A673 (cell line): ENCODE measurements around the gene TRIM25. TPM values are rescaled to one million over a fixed set of nuclear protein-coding genes. Genes with fewer than 3 reads are reported as not detected.

Experiments used
- BruUV-seq: library from RNA; stranded (reverse); fragments of 400-500 nt; replicated peaks from 2 replicates; lab custom pipeline; 2021; lab: Mats Ljungman, UMichigan
- CTCF ChIA-PET: fragments of 300-600 bp; sonication (Branson Sonifier 250); formaldehyde crosslinking; loops from one replicate; lab custom pipeline; 2022; ENCODE audit warnings: antibody characterized with exemption; lab: Charles Lee
- POLR2A ChIA-PET: fragments of 300-600 bp; sonication (Branson Sonifier 250); formaldehyde crosslinking; loops from one replicate; lab custom pipeline; 2022; ENCODE audit warnings: antibody characterized with exemption; ENCODE audit not compliant: low non-redundant PET; lab: Charles Lee
- DNase-seq: peaks from one replicate; pipeline ENCODE4 v3.0.0-alpha.2; 2015; ENCODE audit warnings: low spot score
- H3K27ac ChIP-seq: fragments of 200-600 bp; sonication (generic); 2 replicates; pipeline ENCODE4 v1.5.1; 2016; ENCODE audit warnings: mixed run types, low read depth, mild to moderate bottlenecking, mixed read lengths, antibody characterized with exemption, low read length; ENCODE audit not compliant: poor library complexity, severe bottlenecking
- H3K27me3 ChIP-seq: fragments of 200-600 bp; sonication (generic); replicated peaks from 2 replicates; pipeline ENCODE4 v1.6.1; 2017; ENCODE audit warnings: mixed run types, low read depth, mild to moderate bottlenecking, mixed read lengths, antibody characterized with exemption, low read length; ENCODE audit not compliant: insufficient read depth, poor library complexity
- H3K36me3 ChIP-seq: fragments of 200-600 bp; sonication (generic); 2 replicates; pipeline ENCODE4 v1.6.1; 2016; ENCODE audit warnings: mixed run types, mild to moderate bottlenecking, mixed read lengths, antibody characterized with exemption, low read length; ENCODE audit not compliant: insufficient read depth, poor library complexity, severe bottlenecking
- H3K4me1 ChIP-seq: fragments of 200-600 bp; sonication (generic); 2 replicates; pipeline ENCODE4 v1.6.1; 2017; ENCODE audit warnings: mixed run types, mild to moderate bottlenecking, mixed read lengths, antibody characterized with exemption, low read length; ENCODE audit not compliant: insufficient read depth, poor library complexity, severe bottlenecking
- H3K4me3 ChIP-seq: fragments of 200-600 bp; sonication (generic); 2 replicates; pipeline ENCODE4 v1.5.1; 2016; ENCODE audit warnings: low read depth, mixed run types, mild to moderate bottlenecking, mixed read lengths, low read length; ENCODE audit not compliant: poor library complexity, severe bottlenecking
- H3K9me3 ChIP-seq: fragments of 200-600 bp; sonication (generic); 2 replicates; pipeline ENCODE4 v1.6.1; 2016; ENCODE audit warnings: mixed run types, low read depth, mild to moderate bottlenecking, mixed read lengths, antibody characterized with exemption, low read length; ENCODE audit not compliant: poor library complexity, severe bottlenecking
- EZH2 ChIP-seq: fragments of 200-600 bp; sonication (generic); IDR thresholded peaks from 2 replicates; pipeline ENCODE4 v1.6.1; 2017; ENCODE audit warnings: borderline replicate concordance, low read depth, mild to moderate bottlenecking, mixed read lengths, antibody characterized with exemption, low read length; ENCODE audit not compliant: poor library complexity, severe bottlenecking
- intact Hi-C: fragments of 100-400 bp; cut with micrococcal nuclease; formaldehyde crosslinking; loops from one replicate; pipeline ENCODE4 v1.10.0; 2022; ENCODE audit not compliant: unreplicated experiment
- total RNA-seq: library from RNA; stranded (reverse); gene quantifications from 2 replicates; pipeline ENCODE4 v1.2.3, GENCODE V29; 2021
- TF ChIP-seq, protein P1 (sequence below): fragments of 300-800, 200-600 bp; sonication (generic); conservative IDR thresholded peaks from 2 replicates; pipeline ENCODE4 v1.5.1; 2017; ENCODE audit warnings: low read depth, mild to moderate bottlenecking, antibody characterized with exemption, low read length, moderate library complexity, mixed read lengths

TRIM25 gene
- total RNA-seq, 1 experiment from 2014 or later = 58.0 TPM

DNA sequence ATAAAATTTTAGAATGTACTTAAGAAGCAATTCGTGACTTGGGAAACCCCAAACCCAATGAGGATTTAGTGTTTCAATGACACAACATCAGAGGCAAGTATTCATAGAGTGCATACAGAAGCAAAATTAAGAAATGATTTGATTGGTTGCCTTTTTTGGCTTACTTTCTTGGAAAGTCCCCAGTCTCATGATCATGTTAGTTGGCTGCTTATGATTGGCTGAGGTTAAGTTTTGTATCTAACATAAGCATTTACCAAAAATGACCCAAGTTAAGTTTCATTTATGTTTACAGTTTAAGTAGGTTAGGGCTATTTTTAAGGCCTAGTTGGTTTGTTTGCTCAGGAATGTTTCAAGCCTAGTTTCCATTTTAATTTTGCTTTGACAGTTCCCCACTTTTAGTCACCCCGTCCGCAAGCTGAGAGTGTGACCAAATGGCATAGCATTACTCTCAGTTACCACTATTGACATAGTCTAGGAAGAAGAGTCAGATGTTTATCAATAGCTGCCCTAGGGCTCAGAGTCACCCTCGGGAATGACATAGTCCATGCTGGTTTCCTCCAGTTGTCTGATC, 43.7 kb downstream of the TRIM25 start:
- Histone ChIP-seq H3K9me3 (no peaks in the 10 kb centered on the region), H3K27ac (no peak overlapping the region), H3K4me3 (no peak overlapping the region), H3K4me1 (no peaks in the 10 kb centered on the region), H3K27me3 (no peaks in the 10 kb centered on the region), H3K36me3 (no peaks in the 10 kb centered on the region)
- no peak for DNase-seq
- CTCF ChIA-PET = no interaction called here
- no TSS peak for BruUV-seq
- intact Hi-C loops = no loop called here
- POLR2A ChIA-PET = no interaction called here
- TF ChIP-seq, protein P1, sequence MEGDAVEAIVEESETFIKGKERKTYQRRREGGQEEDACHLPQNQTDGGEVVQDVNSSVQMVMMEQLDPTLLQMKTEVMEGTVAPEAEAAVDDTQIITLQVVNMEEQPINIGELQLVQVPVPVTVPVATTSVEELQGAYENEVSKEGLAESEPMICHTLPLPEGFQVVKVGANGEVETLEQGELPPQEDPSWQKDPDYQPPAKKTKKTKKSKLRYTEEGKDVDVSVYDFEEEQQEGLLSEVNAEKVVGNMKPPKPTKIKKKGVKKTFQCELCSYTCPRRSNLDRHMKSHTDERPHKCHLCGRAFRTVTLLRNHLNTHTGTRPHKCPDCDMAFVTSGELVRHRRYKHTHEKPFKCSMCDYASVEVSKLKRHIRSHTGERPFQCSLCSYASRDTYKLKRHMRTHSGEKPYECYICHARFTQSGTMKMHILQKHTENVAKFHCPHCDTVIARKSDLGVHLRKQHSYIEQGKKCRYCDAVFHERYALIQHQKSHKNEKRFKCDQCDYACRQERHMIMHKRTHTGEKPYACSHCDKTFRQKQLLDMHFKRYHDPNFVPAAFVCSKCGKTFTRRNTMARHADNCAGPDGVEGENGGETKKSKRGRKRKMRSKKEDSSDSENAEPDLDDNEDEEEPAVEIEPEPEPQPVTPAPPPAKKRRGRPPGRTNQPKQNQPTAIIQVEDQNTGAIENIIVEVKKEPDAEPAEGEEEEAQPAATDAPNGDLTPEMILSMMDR = no peak
- TF ChIP-seq EZH2 = no peak

DNA sequence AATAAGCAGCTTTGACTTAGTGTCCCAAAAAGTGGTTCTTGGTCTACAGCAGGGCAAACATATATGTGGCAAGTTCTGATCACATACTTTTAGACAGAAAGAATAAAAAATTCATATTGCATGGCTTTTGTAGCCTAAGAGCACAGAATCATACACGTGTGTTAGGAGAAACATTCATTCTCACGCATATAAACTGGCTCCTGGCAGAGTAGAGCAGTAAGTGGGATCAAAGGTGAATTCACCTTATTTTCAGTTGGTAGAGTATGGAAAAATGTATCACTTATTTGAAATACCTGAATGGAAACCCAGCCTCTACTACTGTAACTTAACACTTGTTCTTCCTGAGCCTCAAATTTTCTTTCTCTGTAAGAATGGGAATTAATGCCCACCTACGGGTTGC, 45.1 kb downstream of the TRIM25 start:
- intact Hi-C loops = no loop called here
- Histone ChIP-seq H3K27me3 (no peaks in the 10 kb centered on the region), H3K4me3 (no peak overlapping the region), H3K27ac (no peak overlapping the region), H3K4me1 (no peaks in the 10 kb centered on the region), H3K9me3 (no peaks in the 10 kb centered on the region), H3K36me3 (no peaks in the 10 kb centered on the region)
- TF ChIP-seq, protein P1 = no peak
- TF ChIP-seq EZH2 = no peak
- ChIA-PET CTCF (no interaction called here), POLR2A (no interaction called here)
- DNase-seq = no peak
- BruUV-seq = no TSS peak

DNA sequence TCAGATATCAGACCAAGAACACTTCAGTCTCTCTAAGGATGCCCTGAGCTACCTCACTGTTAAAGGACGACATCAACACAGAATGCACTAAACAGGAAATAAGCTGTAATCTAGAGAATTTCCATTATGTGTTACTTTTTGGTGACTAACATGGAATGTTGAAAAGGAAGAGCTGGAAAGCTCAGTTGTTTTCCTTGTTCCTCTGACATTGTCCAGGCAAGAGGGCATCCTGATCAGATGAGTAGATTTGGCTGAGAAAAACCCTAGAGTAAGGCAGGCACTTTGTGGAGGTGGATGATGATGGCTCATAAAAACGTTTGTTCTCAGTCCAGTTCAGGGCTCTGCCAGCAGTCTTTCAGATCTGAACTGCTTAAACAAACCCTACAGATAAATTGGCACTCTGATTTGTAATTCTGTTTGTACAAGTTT, 45.9 kb downstream of the TRIM25 start:
- DNase-seq = no peak
- H3K4me3 ChIP-seq = no peak overlapping the region
- POLR2A ChIA-PET = no interaction called here
- no peaks in the 10 kb centered on the region for H3K9me3 ChIP-seq
- BruUV-seq = no TSS peak
- H3K4me1 ChIP-seq = no peaks in the 10 kb centered on the region
- H3K36me3 ChIP-seq = no peaks in the 10 kb centered on the region
- H3K27ac ChIP-seq = no peak overlapping the region
- TF ChIP-seq, protein P1 = no peak
- TF ChIP-seq EZH2 = no peak
- intact Hi-C loops = no loop called here
- CTCF ChIA-PET = interaction anchor here (0.6 to 0.7 kb wide), 2 partner anchors 52 to 152 kb away, joined by 4 to 5 read pairs; no protein-coding TSS in a partner anchor
- no peaks in the 10 kb centered on the region for H3K27me3 ChIP-seq
